Chondrocyte (in vitro differentiated cells): Measurements from ENCODE around the gene ANKS3. TPM values are rescaled to one million over a fixed set of nuclear protein-coding genes. Genes with fewer than 3 reads are reported as not detected.

Source experiments
- DNase-seq: peaks from one replicate; pipeline ENCODE4 v3.0.0; 2021; ENCODE audit warnings: mixed read lengths, low spot score
- H3K27ac Mint-ChIP-seq: one replicate; pipeline ENCODE4 v1.8.0; 2021; ENCODE audit warnings: mild to moderate bottlenecking, moderate library complexity, mixed read lengths; ENCODE audit not compliant: unreplicated experiment
- H3K27me3 Mint-ChIP-seq: 2 replicates; pipeline ENCODE4 v1.8.0; 2021; ENCODE audit warnings: low read depth, mixed read lengths
- H3K36me3 Mint-ChIP-seq: 2 replicates; pipeline ENCODE4 v1.8.0; 2021; ENCODE audit warnings: low read depth, mixed read lengths
- H3K4me1 Mint-ChIP-seq: 2 replicates; pipeline ENCODE4 v1.8.0; 2021; ENCODE audit warnings: low read depth, mild to moderate bottlenecking, mixed read lengths
- H3K4me3 Mint-ChIP-seq: one replicate; pipeline ENCODE4 v1.8.0; 2021; ENCODE audit warnings: mild to moderate bottlenecking, moderate library complexity, mixed read lengths; ENCODE audit not compliant: unreplicated experiment
- H3K9me3 Mint-ChIP-seq: 2 replicates; pipeline ENCODE4 v1.8.0; 2021; ENCODE audit warnings: low read depth, mixed read lengths
- CTCF ChIP-seq: fragments of 200-600 bp; sonication (generic); IDR thresholded peaks from 2 replicates; pipeline ENCODE4 v1.5.0; 2021; ENCODE audit warnings: antibody characterized with exemption, mild to moderate bottlenecking, moderate library complexity
- total RNA-seq: library from RNA; stranded (reverse); gene quantifications from 3 replicates; pipeline ENCODE4 v1.2.1, GENCODE V29; 2021

The ANKS3 gene
- total RNA-seq, 1 donor from 2014 or later: 21.8 TPM

GRCh38 chr16:4680673-4681470 is 53.2 kb downstream of the ANKS3 start:
- Mint-ChIP-seq H3K4me1 (no peaks in the 10 kb centered on the region), H3K4me3 (no peak overlapping the region), H3K9me3 (no peaks in the 10 kb centered on the region), H3K27me3 (no peaks in the 10 kb centered on the region), H3K36me3 (peaks cover 11% of the 10 kb centered on the region), H3K27ac (no peak overlapping the region)
- no peak for DNase-seq
- TF ChIP-seq CTCF: no peak

GRCh38 chr16:4679850-4680636 is 54.0 kb downstream of the ANKS3 start:
- H3K27ac Mint-ChIP-seq: no peak overlapping the region
- H3K36me3 Mint-ChIP-seq: peaks cover 9% of the 10 kb centered on the region
- no peak overlapping the region for H3K4me3 Mint-ChIP-seq
- no peaks in the 10 kb centered on the region for H3K4me1 Mint-ChIP-seq
- H3K9me3 Mint-ChIP-seq: no peaks in the 10 kb centered on the region
- no peaks in the 10 kb centered on the region for H3K27me3 Mint-ChIP-seq
- no peak for TF ChIP-seq CTCF
- DNase-seq: no peak

- H3K27me3 Mint-ChIP-seq: no peaks in the 10 kb centered on the region
- no peak for DNase-seq
- no peak overlapping the region for H3K4me3 Mint-ChIP-seq
- H3K36me3 Mint-ChIP-seq: peaks cover 7% of the 10 kb centered on the region
- no peaks in the 10 kb centered on the region for H3K4me1 Mint-ChIP-seq
- no peaks in the 10 kb centered on the region for H3K9me3 Mint-ChIP-seq
- no peak overlapping the region for H3K27ac Mint-ChIP-seq
- no peak for TF ChIP-seq CTCF
These were observed 54.8 kb downstream of the ANKS3 start for GRCh38 chr16:4679156-4679849.

- H3K36me3 Mint-ChIP-seq: peaks cover 8% of the 10 kb centered on the region
- no peaks in the 10 kb centered on the region for H3K9me3 Mint-ChIP-seq
- no peak for TF ChIP-seq CTCF
- no peak overlapping the region for H3K4me3 Mint-ChIP-seq
- no peaks in the 10 kb centered on the region for H3K27me3 Mint-ChIP-seq
- H3K27ac Mint-ChIP-seq: no peak overlapping the region
- DNase-seq: no peak
- no peaks in the 10 kb centered on the region for H3K4me1 Mint-ChIP-seq
These were observed 55.5 kb downstream of the ANKS3 start for GRCh38 chr16:4678596-4678995.

- no peaks in the 10 kb centered on the region for H3K27me3 Mint-ChIP-seq
- no peak overlapping the region for H3K27ac Mint-ChIP-seq
- no peaks in the 10 kb centered on the region for H3K9me3 Mint-ChIP-seq
- no peak for DNase-seq
- H3K4me1 Mint-ChIP-seq: no peaks in the 10 kb centered on the region
- H3K36me3 Mint-ChIP-seq: peaks cover 9% of the 10 kb centered on the region
- no peak overlapping the region for H3K4me3 Mint-ChIP-seq
- no peak for TF ChIP-seq CTCF
These were observed 56.1 kb downstream of the ANKS3 start for GRCh38 chr16:4677994-4678393.
